PFSK-1 (cell line): ENCODE results near the gene AMER2.

Experiments used
- FOXP2 ChIP-seq: optimal IDR thresholded peaks from 2 replicates; pipeline ENCODE3; 2011; ENCODE audit warnings: borderline replicate concordance, control low read depth, inconsistent platforms; ENCODE audit not compliant: insufficient read depth; ENCODE audit errors: extremely low read length, extremely low read depth
- POLR2AphosphoS5 ChIP-seq: IDR thresholded peaks from 2 replicates; pipeline ENCODE4 v1.6.1; 2012; ENCODE audit warnings: low read depth, mild to moderate bottlenecking, control low read depth, low read length, moderate library complexity
- SIN3A ChIP-seq: IDR thresholded peaks from 2 replicates; pipeline ENCODE4 v1.6.1; 2012; ENCODE audit warnings: mild to moderate bottlenecking, low read length, moderate library complexity, borderline replicate concordance; ENCODE audit not compliant: insufficient read depth
- TAF1 ChIP-seq: IDR thresholded peaks from 2 replicates; pipeline ENCODE4 v1.6.1; 2012; ENCODE audit warnings: low read length, control low read depth, borderline replicate concordance; ENCODE audit not compliant: insufficient read depth
- TF ChIP-seq, protein P1 (sequence below), 2 experiments: IDR thresholded peaks; 2 replicates each; pipeline versions ENCODE4 v1.6.1 to v1.8.0; 2011 to 2012; ENCODE audit warnings: low read depth in 2 of 2, low read length in 2 of 2, control low read depth in 1 of 2, inconsistent platforms in 1 of 2, mild to moderate bottlenecking in 1 of 2, moderate library complexity in 1 of 2; ENCODE audit not compliant: insufficient read depth in 1 of 2

Gene AMER2

DNA sequence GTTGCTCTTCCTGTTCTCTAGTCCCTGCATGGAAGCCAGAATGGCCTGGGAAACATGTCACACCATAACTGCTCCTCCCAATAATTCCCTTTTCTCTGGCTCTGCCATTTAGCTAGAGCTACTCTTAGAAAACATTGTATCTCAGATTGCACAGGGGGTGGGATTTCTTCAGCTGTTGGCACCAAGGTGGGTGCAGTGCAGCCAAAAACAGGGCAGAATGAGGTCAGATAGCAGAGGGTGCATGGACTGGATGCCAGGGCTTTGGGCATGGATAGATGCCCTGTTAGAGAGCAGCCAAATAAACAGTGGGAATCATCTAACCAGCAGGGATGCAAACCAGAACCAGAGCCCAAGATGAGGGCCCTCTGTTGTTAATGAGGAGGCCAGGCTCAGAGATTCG lies 4.9 kb upstream of the AMER2 start:
- TF ChIP-seq FOXP2 (no peak), POLR2AphosphoS5 (no peak), TAF1 (no peak), SIN3A (no peak)
- TF ChIP-seq, protein P1, sequence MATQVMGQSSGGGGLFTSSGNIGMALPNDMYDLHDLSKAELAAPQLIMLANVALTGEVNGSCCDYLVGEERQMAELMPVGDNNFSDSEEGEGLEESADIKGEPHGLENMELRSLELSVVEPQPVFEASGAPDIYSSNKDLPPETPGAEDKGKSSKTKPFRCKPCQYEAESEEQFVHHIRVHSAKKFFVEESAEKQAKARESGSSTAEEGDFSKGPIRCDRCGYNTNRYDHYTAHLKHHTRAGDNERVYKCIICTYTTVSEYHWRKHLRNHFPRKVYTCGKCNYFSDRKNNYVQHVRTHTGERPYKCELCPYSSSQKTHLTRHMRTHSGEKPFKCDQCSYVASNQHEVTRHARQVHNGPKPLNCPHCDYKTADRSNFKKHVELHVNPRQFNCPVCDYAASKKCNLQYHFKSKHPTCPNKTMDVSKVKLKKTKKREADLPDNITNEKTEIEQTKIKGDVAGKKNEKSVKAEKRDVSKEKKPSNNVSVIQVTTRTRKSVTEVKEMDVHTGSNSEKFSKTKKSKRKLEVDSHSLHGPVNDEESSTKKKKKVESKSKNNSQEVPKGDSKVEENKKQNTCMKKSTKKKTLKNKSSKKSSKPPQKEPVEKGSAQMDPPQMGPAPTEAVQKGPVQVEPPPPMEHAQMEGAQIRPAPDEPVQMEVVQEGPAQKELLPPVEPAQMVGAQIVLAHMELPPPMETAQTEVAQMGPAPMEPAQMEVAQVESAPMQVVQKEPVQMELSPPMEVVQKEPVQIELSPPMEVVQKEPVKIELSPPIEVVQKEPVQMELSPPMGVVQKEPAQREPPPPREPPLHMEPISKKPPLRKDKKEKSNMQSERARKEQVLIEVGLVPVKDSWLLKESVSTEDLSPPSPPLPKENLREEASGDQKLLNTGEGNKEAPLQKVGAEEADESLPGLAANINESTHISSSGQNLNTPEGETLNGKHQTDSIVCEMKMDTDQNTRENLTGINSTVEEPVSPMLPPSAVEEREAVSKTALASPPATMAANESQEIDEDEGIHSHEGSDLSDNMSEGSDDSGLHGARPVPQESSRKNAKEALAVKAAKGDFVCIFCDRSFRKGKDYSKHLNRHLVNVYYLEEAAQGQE (IDR thresholded peaks at IDR 0.05; ENCODE audit: insufficient read depth in 1 of 2, low read depth in 2 of 2, low read length in 2 of 2): no peak

DNA sequence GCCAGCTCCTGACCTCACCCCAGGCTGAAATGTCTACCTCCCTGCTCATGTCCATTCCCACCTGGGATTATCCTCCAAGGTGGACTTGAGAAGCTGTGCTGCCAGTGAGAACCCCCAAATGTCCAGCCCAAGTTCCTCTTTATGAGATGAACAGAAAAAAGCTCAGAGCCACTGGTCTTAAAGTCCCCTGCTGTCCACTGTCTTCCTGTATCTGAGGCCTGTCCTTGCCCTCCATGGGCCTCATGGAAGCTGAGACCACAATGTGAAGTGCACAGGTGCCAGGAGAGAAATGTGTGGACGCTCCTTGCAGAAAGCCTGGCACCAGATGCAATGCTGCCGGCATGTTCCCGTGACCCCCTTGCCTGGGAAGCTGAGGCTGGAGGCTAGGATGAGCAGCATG lies 3.3 kb upstream of the AMER2 start:
- TF ChIP-seq POLR2AphosphoS5: no peak
- TF ChIP-seq SIN3A: no peak
- no peak for TF ChIP-seq TAF1
- TF ChIP-seq FOXP2: no peak
- TF ChIP-seq, protein P1 (IDR thresholded peaks at IDR 0.05; ENCODE audit: insufficient read depth in 1 of 2, low read depth in 2 of 2, low read length in 2 of 2): no peak

DNA sequence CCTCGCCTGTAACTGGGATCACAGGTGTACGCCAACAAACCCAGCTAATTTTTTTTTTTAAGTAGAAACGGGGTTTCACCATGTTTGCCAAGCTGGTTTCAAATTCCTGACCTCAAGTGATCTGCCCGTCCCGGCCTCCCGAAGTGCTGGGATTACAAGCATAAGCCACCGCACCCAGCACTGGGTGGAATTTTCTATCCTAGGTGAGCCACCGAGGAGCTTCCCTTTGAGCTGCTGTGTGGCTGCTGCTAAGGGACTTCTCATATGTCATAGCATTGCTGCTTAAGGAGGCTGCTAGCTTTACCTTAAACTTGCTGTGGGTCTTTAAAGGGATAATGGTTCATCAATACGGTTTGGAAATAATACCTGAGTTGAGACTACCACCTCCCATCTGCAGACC lies 2.9 kb upstream of the AMER2 start:
- TF ChIP-seq, protein P1 (IDR thresholded peaks at IDR 0.05; ENCODE audit: insufficient read depth in 1 of 2, low read depth in 2 of 2, low read length in 2 of 2): no peak
- TF ChIP-seq SIN3A: no peak
- TF ChIP-seq TAF1: no peak
- no peak for TF ChIP-seq POLR2AphosphoS5
- no peak for TF ChIP-seq FOXP2

DNA sequence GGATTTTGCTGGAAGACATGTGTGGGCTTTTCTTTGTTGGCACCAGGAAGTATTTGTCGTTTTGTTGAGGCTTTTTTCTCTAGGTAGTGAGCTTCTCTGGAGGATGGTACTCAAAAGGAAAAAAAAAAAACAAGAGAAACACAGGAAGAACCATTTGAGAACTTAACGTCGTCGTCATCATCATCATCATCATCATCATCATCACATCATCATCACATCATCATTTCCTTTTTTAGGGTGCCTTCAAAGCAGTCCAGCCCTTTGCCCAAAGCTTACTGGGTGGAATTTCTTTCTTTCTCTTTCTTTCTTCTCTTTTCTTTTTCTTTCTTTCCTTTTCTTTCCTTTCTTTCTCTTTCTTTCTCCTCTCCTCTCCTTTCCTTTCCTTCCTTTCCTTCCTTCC lies 2.2 kb upstream of the AMER2 start:
- TF ChIP-seq SIN3A: no peak
- TF ChIP-seq TAF1: no peak
- TF ChIP-seq, protein P1 (IDR thresholded peaks at IDR 0.05; ENCODE audit: insufficient read depth in 1 of 2, low read depth in 2 of 2, low read length in 2 of 2): no peak
- TF ChIP-seq FOXP2: no peak
- TF ChIP-seq POLR2AphosphoS5: no peak

DNA sequence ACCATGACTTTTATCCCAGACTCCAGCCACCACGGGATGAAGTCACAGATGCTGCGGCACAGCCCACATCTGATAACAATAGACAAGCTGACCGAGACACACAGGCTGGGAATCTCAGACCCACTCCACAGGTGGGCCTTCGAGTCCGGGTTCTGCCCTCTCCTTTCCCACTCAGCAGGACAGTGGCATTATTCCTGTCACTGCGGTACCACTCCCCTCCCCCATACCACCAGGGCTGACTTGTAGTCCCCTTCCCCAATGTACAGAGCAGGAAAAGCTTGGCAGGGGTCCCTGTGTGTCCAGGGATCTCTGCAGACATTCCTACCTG lies 179 bp upstream of the AMER2 start:
- TF ChIP-seq SIN3A (no peak), FOXP2 (no peak)
- TF ChIP-seq, protein P1 (IDR thresholded peaks at IDR 0.05; ENCODE audit: insufficient read depth in 1 of 2, low read depth in 2 of 2, low read length in 2 of 2): no peak
